Retinal pigment epithelial cell (primary cell): ENCODE data around the gene COPZ2.

Experiments
- DNase-seq: peaks from one replicate; pipeline ENCODE4 v3.0.0-alpha.2; 2010; ENCODE audit warnings: low read depth
- H3K4me3 ChIP-seq: 2 replicates; pipeline ENCODE4 v1.5.1; 2011; ENCODE audit warnings: mild to moderate bottlenecking, low read length, control low read depth, moderate library complexity
- CTCF ChIP-seq: conservative IDR thresholded peaks from 2 replicates; pipeline ENCODE4 v1.5.1; 2011; ENCODE audit warnings: low read depth, low read length, control low read depth, inconsistent platforms

COPZ2 gene

GRCh38 chr17:48055531-48056245, 18.1 kb upstream of the COPZ2 start:
- no peak for TF ChIP-seq CTCF
- peak overlapping the region; percentile 92 for H3K4me3 ChIP-seq
- no peak for DNase-seq

- H3K4me3 ChIP-seq, result peak overlapping the region; percentile 92
- no peak for TF ChIP-seq CTCF
- peak; percentile 93 for DNase-seq
These were observed 16.9 kb upstream of the COPZ2 start for GRCh38 chr17:48054238-48055185.

- no peak for TF ChIP-seq CTCF
- DNase-seq, result no peak
- H3K4me3 ChIP-seq, result peak overlapping the region; percentile 92
These were observed 16.2 kb upstream of the COPZ2 start for GRCh38 chr17:48053758-48054237.

- DNase-seq, result peak; percentile 84
- H3K4me3 ChIP-seq, result peak overlapping the region; percentile 92
These were observed 15.6 kb upstream of the COPZ2 start for GRCh38 chr17:48052956-48053757.

GRCh38 chr17:48051706-48052486, 14.3 kb upstream of the COPZ2 start:
- peak overlapping the region; percentile 92 for H3K4me3 ChIP-seq
- peak; percentile 80 for DNase-seq
- TF ChIP-seq CTCF, result peak; percentile 19

More at GRCh38 chr17:48052956-48053757, 15.6 kb upstream of the COPZ2 start:
- peak; percentile 14 for TF ChIP-seq CTCF

GRCh38 chr17:48051283-48051682, 13.7 kb upstream of the COPZ2 start:
- no peak for TF ChIP-seq CTCF
- H3K4me3 ChIP-seq, result peak overlapping the region; percentile 92
- no peak for DNase-seq
